Renal pelvis (tissue), 4 donors: ENCODE data around the gene CIAO2B. TPM values are rescaled to one million over a fixed set of nuclear protein-coding genes. Genes with fewer than 3 reads are reported as not detected.
A peak's percentile ranks its signal among the peaks of the same experiment; 100 is the strongest.

Source experiments
- DNase-seq: peaks from one replicate; pipeline ENCODE4 v3.0.0-alpha.2; 2013
- polyA plus RNA-seq, 3 donors: library from polyadenylated mRNA; unstranded; fragments of 120-200 nt; gene quantifications; one replicate each; pipeline ENCODE4 v1.2.1, GENCODE V29; 2013; ENCODE audit not compliant: insufficient read length in 3 of 3

Gene CIAO2B
- polyA plus RNA-seq, 3 donors, result 95.1 to 102 (median 99.3) TPM

DNA sequence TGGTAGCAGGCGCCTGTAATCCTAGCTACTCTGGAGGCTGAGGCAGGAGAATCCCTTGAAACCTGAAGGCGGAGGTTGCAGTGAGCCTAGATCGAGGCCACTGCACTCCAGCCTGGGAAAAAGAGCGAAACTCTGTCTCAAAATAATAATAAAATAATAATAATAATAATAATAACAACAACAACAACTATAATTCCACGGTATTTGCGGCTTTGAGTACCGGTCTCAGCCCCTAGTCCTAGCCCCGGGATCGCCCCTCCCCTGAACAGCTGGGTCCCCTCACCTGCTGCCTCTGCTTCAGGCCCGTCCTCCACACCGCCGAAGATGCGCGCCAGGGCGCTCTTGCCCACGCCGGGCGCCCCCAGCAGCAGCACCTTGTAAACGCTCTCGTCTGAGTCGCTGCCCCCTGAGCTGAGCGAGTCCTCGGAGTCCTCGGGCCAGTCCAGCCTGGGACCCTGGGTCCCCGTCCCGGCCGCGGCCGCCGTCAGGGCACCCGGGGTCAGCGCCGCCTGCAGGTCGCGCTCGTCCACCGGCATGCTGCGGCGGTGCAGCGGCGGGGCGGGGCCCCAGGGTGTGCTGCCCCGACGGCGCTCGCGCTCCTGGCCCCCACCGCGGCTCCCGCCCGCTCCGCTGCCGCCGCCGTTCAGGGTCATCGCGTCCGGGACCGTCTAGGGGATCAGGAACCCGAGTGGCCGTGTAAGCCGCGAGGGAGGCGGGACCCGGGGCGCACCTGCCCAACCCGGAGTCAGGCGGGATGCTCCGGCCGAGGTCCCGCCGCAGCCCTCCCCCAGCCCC, 9.5 kb downstream of the CIAO2B start:
- DNase-seq, result no peak

DNA sequence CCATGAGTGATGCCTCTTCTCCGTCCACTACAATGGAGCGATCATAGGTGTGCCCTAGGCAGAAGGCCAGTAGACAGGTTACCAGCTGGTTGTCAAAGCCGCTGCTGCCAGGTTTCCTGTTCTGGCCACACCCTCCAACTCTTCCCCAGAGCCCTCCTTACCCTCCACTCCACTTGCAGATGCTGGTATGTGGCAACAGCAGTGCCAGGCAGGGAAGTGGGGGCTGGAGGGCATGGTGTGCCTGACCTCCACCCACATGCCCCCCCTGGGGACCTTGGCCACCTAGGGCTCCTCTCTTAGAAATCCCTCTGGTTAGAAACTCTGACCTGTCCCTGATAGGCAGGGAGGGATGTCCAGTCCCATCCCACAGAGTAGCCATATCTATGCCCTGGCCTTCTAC, 10.3 kb downstream of the CIAO2B start:
- DNase-seq, result no peak

DNA sequence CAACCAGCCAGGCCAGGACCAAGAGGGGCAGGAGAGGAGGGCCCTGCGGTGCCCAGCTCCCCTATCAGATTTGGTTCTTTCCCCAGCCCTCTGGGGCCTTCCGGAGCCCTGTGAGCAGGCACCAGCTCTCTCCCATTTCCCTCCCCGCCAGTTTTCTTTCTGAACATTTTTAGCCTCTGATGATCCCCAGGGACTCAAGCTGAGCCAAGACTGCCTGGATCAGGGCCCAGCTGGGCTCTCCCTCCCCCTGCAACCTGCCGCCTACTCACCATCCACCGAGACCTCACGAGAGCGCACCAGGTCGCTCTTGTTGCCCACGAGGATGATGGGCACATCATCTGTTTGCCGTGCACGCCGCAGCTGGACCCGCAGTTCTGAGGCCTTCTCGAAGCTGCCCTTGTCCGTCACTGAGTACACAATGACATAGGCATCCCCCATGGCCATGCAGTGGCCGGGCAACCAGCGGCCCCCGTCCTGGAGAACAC, 10.9 kb downstream of the CIAO2B start:
- no peak for DNase-seq

DNA sequence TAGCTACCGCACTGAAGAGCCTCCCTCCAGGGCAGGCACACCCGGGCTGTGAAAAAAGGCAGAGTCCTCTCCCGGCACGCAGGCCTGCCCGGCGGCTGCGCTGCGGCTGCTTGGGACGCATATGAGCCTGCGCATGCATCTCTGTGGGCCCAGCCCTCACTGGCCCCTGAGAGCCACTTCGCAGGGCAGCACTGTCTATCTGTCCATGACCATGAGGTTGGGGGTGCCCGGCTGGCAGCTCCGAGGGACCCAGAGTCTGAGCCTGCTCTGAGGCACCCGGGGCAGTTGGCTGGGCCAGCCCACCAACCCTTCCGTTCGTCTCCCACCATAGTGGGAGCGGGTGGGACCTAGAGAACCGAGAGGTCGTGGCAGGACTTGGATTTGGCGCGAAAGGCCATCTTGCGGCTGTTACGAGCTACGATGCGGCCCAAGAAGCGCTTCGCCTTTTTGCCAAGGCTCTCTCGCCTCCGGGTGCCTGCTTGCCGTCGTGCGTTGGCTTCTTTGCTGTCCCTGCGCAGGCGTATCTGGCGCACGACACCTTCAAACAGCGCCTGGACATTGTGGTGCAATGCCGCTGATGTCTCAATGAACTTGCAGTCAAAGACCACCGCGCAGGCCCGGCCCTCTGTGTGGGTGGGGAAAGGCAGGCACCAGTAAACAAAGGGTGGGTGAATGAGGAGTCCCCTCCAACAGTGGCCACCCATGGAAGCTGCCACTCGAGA, 12.3 kb downstream of the CIAO2B start:
- no peak for DNase-seq

DNA sequence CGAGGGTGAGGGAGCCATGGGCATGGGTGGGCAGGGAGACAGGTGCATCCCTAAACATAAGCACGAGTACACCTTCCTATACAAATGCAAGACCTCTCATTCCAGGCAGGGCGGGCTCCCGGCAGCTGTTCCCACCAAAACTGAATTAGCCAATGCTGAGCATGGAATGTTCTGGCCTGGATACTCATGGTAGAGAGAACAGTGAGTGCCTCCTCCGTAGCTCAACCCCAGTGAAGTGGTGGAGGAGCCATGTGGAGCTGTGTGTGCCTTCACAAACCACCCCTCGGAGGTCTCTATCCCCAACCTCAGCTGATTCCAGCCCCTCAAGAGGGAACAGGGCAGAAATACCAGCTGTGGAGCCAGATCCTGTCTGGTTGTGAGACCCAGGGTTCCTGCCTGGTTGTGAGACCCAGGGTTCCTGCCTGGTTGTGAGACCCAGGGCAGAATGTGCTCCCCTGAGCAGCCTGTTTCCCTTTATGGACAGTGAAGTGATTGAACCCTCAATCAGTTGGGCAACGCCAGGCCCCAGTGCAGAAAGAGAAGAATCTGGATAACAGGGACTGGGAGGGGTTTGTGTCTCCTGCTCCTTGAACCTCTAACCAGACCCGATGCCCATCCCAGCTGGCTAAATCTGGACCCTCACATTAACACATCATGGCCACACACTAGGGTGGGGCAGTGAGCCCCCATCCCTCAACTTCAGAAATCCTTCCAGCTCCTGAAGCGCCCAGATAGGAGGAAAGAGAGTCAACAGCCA, 13.1 kb downstream of the CIAO2B start:
- DNase-seq, result no peak

DNA sequence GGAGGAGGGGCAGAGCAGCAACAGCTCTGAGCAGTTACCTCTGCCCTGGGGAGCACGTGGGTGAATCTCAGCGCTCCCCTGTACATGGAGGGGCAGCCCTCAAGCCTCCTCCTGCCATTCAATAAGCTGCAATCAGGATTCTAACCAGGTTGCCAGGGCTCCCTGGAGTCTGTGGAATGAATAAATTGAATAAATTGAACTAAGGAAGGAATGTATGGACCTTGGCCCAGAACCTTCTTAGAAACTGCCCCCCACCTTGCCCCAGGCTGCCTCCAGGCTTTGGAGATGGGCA, 14.0 kb downstream of the CIAO2B start:
- DNase-seq, result no peak

DNA sequence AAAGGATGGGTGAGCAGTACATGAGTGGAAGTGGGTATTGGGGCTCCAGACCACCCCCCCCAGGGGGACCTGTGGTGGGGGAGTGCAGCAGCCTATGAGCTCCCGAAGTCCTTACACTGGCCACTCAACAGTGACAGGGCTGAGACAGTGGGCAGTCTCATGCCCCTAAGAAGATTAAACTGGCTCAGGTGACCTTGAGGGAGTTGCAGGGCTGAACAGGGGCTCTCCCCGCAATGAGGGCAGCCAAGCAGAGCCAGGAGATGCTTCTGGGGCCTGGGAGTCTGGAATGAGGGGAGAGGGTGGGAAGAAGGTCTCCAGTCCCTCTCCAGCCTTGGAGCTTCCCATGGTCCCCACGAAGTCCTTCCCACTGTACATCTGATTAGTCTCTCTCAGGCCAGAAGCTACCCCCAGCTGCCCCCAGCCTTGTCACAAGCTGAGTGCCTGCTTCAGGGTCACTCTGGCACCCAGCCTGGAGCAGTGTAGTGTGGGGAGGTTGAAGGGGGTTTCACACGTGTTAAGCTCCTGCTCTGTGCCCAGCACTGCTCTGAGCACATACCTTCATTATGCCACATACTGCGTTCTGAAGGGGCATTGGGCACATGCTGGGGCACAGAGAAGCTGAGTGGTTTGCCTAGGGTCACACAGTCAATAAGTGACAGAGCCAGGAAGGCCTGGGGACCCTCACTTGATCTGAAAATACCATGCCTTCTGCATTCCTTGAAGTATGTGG, 14.5 kb downstream of the CIAO2B start:
- no peak for DNase-seq

DNA sequence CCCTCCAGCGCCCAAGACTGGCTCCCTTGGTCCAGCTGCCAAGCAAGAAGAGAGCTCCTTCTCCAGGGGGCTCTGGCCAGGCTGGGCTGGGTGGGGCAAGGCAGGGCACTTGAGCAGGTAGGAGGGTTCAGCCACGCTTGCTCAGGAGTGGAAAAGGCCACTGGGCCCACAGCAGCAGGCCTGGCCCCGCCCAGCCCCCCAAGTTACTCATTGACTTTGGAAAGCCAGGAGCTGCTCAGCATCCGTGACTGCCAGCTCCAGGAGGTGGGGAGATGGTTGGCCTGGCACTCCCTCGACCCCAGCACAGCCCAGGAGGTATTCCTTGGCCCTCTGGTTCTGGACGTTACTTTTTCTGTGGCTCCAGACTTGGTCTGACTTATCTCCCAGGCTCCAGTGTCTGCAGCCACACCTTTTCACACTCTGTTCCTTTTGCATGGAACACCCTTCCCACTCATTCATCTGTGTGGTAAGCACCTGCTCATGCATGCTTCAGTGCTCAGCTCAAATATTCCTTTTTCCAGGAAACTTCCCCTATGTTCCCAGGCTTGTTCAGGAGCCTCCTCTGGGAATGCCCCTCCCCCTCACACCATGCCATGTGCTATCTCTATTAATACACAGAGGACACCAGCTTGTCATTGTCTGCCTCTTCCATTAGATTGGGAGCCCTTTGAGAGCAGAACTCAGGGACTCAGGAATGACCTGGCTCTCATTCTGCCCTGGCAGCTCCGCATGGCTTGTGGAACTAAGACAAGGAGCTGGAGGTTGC, 15.2 kb downstream of the CIAO2B start, which contains the start of gene CDH16:
TSS of gene CDH16 (minus strand) at position 83 of the 766 bp plus-strand sequence. CDS start 820 bp downstream, outside the sequence.
- peak; percentile 75 for DNase-seq

DNA sequence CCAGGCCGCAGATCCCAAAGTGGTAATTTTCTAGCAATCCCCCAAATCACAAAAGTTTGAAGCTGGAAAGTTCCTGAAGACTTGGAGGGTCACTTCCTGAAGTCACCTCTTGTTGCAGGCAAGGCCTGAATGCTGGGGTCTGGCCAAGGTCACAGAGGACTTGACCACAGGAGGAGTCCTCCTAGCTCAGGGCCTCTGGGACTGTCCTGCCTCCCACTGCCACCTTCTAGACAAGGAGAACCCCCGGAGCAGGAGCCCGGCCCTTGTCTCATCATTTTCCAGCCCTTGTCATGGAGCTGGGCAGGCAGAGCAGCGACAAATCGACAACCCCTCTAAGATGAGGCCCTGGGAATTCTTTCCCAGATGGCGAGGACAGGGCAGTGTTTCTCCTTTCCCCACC, 15.8 kb downstream of the CIAO2B start:
- no peak for DNase-seq

DNA sequence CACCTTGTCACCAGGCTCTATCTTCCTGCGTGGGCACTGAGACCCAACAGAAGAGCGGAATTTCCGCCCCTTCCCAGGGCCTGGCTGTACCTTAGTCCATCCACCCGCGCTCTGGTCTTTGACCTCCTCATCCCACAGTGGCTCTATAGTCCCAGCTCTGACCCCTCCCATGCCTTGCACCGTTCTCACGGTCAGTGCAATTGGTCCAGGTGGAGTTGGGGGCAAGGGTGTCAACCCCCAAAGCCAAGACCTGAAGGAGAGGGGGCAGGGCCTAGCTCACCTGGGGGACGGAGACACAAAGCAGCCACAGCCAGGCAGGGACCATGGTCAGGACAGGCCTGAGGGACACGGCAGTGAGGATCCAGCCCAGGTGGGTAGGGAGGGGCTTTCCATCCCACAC, 16.5 kb downstream of the CIAO2B start:
- DNase-seq, result no peak

DNA sequence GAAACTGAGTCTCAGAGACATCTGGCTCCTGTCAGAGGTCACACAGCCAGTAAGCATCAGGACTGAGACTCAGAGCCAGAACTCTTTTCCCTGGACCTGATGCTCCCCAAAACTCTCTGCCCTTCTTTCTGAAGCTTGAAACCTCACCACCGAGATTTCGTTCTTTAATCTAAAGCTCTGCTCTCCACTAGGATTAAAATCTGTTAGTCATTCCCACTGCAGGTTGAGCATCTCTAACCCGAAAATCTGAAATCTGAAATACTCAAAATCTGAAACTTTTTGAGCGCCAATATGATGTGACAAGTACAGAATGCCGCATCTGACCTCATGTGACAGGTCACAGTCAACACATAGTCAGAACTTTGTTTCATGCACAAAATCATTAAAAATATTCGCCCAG, 17.7 kb downstream of the CIAO2B start:
- DNase-seq, result no peak

DNA sequence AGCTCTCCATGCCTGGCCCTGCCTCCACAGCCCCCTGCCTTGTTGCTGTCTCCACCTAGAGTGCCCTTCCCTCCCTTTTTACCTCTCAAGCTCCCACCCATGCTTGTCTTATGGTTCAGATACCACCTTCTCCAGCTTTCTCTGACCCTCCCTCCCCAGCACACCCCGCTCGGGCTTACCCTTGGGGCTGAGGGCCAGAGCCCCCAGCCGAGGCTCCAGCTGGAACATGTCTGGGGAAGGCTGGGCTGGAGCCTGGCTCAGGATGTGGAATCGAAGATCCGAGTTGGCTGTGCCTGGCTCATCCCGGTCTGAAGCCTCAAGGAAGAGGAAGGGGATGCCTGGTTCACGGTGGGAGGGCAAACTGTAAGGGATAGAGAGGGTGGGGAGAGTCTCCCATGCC, 19.2 kb downstream of the CIAO2B start:
- no peak for DNase-seq

DNA sequence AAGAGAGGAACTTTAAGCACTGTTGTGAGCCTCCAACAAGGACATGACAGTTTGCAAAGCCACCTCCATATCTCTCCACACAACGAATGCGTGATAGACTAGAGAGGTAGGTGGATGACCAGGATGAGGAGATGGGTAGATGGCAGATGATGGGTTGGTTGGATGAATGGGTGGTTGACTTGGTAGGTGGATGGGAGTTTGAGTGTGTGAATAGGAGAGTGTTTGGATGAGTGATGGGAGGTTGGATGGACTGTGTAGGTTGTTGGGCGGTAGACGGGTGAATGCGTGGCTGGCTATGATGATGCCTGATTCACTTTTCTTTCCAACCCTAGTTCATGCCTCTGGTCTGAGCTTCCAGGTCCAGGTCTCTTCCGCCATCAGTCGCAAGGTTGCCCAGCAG, 19.7 kb downstream of the CIAO2B start:
- no peak for DNase-seq

DNA sequence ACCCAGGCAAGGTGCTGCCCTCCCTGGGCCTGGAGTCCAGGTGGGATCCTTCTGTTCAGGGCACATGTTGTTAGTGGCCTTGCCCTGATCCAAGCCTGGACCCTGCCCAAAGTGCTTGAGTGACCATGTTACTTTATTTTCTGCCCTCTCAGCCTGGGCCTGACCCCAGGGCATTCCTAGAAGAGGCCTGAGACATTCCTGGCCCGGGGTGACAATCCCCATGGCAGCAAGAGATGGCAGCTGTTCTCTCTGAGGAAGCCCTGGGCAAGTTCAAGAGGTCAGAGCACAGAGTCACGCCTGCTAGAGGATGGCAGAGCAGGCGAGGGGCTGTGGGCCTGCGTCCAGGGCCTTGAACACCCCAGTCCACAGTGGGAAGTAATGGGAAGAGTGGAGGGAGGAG, 20.5 kb downstream of the CIAO2B start:
- no peak for DNase-seq

DNA sequence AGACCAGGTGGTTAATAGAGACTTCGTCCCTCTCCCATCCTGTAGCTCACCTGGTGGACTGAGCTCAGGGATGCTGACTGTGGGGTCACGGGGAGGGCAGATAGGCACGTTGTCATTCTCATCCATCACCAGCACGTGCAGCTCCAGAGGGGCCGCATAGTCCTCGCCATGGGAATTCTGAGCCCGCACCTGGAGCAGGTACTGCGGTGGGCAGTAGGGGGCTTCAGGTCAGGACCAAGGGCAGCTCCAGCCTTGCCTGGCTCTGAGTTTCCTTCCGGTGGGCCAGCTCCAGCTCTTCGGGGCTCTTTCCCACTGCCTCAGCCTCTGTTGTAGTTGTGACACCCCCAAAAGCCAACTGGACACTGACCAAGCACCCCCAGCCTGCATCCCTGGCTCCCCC, 21.1 kb downstream of the CIAO2B start:
- DNase-seq, result no peak

DNA sequence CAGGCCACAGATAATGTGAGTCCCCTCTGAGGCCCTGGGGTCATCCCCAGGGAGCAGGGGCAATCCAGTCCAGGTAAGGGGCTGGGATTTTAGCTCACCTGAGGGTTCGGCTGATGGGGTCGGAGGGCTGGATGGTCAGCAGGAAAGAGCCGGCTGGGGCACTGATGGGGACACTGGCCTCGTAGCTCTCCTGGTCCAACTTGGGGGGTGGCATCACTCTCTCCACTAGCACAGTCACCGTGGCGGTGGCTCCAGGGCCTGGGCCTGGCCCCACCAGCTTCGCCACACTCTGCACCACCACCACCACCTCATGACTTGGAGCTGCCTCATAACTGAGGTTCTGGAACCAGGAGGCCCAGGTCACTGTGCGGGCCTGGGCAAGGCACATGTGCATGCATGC, 22.4 kb downstream of the CIAO2B start:
- no peak for DNase-seq

DNA sequence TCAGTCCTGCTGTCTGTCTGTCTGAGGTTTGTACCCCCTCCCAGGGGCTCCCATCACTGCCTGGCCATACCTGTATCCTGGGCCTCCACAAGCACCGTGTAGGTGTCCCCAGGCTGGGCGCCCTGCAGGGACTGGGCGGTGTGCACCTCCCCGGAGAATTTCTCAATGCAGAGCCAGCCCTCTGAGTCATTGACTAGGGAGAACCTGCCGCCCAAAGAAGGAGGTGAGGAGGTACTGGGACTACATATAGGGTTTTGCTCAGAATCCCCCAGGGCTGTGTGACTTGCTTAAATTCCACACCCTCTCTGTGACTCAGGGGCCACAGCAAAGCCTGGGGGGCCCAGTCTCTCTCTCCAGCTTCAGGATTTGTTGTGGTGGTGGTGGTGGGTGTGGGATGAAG, 23.1 kb downstream of the CIAO2B start:
- DNase-seq, result no peak

DNA sequence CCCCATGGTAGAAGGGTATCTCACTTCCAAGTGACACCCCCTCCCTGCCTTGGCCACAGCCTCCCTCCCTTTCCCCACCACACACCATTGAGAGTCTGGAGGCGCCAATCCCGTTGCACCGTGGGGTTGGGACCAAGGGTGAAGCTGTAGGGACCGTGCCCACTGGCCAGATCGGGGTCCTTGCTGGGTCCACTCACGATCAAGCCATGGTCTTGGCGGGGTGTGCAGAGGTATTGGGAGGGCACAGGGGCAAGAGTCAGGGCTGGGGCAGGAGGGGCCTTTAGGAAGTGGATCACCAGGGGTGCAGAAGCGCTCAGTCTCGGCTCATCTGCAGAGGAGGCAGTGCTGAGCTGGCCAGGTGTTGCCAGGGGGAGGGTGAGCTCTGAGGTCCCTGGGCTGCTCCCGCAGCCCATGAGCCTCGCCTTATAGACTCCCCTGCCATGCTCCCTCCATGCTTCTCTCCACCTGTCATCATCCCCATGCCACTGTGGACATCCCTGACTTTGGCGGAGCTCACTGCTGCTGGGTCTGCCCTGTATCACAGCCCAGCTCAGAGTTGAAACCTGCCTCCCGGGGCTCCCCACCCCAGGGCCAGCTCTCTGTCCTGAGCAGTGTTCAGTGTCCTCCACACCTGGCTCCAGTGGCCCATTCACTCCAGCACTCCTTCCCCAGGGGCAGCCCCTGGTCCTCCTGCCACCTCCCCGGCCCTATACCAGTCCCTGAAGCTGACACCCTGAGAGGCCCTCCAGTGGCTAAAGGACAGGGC, 23.8 kb downstream of the CIAO2B start:
- no peak for DNase-seq

DNA sequence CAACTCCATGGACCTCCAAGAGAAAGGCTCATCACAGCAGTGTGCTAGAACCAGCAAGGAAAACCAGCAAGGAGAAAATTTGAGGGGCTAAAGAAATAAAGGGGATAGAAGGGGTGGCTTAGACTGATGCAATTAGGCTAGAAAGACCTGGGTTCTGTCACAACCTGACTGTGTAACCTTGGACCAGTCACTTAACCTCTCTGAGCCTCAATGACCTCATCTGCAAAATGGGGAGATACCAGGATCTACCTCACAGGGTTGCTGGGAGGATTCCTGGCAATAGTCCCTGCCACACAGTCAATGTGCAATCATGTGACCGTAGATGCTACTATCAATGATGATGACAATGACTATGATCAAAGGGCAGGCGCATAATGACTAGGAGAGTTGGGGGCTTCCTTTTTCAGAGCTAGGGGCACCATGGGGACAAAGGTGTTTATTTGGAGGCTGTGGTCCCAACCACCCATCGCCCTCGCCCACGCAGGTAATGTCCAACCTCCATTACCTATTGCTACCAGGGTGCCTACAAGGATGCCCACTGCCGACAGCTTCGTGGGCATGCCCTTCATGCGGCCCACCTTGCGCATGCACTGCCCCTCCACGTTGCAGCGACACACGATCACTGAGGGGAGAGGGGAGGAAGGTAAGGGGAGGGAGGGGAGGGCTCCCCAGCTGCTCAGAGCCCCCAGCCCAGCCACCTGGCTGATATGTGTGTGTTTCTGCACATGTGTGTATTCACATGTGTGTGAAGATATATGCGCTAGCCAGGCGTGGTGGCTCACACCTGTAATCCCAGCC, 25.2 kb downstream of the CIAO2B start:
- DNase-seq, result no peak

DNA sequence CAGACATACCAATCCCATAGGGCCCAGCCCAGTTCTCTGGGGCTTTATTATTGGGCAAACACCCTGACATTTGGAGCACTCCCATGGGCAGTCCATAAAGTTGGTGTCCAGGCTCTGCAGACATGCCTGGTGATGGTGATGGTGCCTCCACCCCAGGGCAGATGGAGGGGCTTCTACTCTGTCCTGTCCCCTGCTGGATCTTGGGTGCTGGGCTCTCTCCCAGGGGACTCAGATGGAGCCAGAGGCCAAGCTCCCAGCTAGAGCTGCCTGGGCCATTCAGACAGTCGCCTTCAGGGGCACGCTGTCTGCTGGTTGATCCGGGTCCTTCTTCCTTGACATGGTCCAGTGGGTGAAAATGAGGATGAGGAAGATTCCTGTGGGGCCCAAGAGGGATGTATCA, 26.1 kb downstream of the CIAO2B start:
- no peak for DNase-seq
